Activated CD4-positive, CD25-positive, alpha-beta regulatory T cell (primary cell): ENCODE measurements around the gene PIP5K1B.
"Not testable (repeated sequence)": the region's sequence is repeated elsewhere in the genome, so short reads cannot be mapped to it uniquely, and the experiment has no call there.

Experiments
- DNase-seq, 4 experiments: peaks; one replicate each; lab custom pipeline; 2025; lab: John Stamatoyannopoulos, UW

PIP5K1B gene

DNA sequence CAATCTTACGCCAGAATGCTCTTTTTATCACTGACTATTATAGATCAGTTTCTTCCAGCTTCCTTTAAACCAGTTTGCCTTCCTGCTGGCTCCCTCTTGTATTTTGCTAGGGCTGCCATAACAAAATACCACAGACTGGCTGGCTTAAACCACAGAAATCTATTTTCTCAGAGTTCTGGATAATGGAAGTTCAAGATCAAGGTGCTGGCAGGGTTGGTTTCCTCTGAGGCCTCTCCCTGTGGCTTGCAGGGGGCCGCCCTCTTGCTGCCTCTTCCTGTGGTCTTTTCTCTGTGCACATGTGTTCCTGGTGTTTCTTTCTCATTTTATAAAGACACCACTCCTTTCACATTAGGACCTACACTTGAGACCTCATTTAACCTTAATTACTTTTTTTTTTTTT is 323.7 kb downstream of the PIP5K1B start:
- no peak for DNase-seq

DNA sequence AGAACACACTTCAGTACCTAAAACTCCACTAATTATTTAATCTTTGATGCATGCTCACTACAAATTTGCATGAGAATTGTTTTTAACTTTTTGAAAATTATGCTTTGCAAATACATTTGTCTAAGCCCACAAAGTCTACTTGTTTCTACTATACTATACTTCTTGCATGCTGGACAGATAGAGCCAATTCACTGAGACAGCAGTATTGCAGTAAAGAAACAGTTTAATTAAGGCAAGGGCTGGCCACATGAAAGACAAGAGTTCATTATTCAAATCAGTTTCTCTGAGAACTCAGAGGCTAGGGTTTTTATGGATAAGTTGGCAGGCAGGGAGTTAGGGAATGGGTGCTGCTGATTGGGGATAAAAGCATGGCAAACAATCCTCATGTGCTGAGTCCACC is 324.5 kb downstream of the PIP5K1B start:
- DNase-seq: no peak

DNA sequence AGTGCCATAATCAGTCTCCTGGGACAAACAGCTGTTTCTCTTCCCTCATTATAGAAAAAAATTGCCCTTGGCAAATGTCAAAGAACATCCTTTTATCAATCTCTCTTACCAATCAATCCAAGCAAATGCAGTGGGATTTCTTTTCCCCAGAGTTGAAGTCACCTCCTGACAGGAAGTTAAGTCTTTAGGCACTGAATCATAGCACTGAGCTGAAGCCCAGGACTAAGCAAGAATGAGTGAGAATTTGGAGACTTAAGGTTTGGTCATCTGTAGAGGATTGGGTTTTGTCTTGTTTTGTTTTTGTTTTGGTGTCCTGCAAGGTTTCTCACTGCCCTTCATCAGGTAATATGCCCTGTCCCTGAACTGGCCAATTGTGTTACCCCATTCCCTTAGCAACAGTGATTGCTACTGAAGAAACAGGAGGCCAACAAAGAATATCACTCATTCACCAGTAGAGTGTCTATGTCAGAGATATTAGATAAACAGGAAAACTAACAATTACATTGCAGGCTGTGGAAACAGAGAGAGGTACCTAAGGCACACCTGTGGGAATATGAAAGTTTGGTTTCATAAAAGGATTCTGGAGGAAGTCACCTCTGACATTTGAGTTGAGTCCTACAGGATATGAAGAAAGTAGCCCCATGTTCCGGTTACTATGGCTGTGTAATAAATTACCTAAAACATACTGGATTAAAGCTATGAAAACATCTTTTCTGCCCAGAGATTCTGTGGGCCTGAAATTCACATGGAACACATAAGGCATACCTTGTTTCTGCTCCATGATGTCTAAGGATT is 326.0 kb downstream of the PIP5K1B start:
- no peak for DNase-seq

DNA sequence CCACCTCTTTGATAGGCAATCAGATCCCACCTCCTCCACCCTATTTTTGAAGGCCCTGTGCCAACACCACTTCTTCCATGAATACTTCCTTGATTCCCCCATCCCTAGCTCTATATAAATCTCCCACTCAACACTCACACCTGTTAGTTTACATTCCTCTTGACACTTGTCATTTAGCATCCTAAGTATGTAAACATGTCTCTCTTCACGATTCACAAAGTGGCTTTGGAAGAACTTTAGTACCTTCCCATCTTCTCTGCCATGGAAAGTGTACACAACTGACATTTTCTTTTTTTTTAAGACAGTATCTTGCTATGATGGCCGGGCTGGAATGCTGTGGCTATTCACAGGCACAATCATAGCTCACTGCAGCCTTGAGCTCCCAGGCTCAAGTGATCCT is 329.0 kb downstream of the PIP5K1B start:
- DNase-seq: no peak

DNA sequence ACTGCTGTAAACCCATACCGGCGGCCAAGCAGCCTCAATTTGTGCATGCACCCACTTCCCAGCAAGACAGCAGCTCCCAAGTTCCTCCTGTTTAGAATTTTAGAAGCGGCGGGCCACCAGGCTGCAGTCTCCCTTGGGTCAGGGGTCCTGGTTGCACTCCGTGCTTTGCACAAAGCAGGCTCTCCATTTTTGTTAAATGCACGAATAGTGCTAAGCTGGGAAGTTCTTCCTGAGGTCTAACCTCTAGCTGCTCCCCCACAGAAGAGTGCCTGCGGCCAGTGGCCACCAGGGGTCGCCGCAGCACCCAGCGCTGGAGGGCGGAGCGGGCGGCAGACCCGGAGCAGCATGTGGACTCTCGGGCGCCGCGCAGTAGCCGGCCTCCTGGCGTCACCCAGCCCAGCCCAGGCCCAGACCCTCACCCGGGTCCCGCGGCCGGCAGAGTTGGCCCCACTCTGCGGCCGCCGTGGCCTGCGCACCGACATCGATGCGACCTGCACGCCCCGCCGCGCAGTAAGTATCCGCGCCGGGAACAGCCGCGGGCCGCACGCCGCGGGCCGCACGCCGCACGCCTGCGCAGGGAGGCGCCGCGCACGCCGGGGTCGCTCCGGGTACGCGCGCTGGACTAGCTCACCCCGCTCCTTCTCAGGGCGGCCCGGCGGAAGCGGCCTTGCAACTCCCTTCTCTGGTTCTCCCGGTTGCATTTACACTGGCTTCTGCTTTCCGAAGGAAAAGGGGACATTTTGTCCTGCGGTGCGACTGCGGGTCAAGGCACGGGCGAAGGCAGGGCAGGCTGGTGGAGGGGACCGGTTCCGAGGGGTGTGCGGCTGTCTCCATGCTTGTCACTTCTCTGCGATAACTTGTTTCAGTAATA is 330.6 kb downstream of the PIP5K1B start, which contains the start of gene FXN:
Gene FXN, plus strand, starts transcription at position 315 of the 871 bp plus-strand sequence. Its CDS starts 31 bp downstream, at position 346.
- DNase-seq: peak; percentile 66 to 78 (median 68)

DNA sequence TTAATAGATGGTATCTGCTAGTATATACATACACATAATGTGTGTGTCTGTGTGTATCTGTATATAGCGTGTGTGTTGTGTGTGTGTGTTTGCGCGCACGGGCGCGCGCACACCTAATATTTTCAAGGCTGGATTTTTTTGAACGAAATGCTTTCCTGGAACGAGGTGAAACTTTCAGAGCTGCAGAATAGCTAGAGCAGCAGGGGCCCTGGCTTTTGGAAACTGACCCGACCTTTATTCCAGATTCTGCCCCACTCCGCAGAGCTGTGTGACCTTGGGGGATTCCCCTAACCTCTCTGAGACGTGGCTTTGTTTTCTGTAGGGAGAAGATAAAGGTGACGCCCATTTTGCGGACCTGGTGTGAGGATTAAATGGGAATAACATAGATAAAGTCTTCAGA is 331.3 kb downstream of the PIP5K1B start:
- no peak for DNase-seq

DNA sequence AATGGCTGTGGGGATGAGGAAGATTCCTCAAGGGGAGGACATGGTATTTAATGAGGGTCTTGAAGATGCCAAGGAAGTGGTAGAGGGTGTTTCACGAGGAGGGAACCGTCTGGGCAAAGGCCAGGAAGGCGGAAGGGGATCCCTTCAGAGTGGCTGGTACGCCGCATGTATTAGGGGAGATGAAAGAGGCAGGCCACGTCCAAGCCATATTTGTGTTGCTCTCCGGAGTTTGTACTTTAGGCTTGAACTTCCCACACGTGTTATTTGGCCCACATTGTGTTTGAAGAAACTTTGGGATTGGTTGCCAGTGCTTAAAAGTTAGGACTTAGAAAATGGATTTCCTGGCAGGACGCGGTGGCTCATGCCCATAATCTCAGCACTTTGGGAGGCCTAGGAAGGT is 331.8 kb downstream of the PIP5K1B start:
- DNase-seq: no peak

DNA sequence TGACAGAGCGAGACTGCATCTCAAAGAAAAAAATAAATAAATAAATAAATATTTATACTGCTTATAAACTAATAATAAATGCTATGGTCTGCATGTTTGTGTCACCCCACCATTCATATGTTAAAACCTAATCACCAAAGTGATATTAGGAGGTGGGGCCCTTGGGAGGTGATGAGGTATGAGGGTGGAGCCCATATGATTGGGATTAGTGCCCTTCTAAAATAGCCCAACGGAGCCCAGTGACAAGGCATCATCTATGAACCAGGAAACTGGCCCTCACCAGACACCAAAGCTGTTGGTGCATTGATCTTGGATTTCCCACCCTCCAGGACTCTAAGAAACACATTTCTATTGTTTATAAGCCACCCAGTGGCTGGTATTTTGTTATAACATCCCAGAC is 335.6 kb downstream of the PIP5K1B start:
- no peak for DNase-seq

DNA sequence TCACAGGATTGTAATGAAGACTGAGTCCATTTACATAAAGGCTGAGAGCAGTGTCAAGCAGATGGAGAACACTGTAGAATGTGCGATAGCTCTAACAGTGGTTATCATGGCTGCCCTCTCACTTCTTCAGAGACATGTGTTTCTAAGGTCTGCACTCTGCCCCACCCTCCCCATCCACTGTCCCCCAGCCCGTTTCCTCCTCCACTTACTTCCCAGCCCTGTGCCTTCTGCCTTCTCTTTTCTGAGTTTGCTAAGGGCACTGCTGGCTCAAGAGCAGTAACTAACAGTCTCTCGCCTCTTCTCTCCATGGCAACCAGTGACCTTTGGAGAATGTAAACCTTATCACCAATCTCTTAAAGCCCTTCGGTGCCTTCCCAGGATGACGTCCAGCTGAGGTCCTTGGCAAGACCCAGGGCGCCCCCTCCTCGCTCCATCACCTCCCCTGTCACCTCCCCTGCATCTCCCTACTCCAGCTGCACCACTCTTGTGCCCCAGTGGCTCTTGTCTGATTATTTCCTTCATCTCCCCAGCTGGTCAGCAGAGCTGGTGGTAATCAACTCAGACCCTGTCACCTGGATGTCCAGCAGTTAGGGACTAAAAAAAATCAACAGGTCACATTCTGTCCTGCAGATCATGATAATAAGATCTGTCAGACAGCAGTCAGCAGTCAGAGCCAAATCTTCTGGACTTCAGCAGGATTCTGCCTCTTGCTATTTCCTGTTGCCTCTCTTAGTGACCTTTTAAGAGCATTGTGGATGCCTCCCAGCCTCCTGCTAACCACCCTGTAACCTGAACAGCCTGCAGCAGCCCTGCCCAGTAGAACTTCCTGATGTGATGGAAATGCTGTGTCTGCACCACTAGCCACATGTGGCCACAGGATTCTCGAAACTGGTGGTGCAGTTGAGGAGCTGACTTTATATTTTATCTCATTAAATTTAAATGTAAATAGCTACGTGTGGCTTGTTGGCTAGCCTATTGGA is 339.5 kb downstream of the PIP5K1B start:
- DNase-seq: no peak

DNA sequence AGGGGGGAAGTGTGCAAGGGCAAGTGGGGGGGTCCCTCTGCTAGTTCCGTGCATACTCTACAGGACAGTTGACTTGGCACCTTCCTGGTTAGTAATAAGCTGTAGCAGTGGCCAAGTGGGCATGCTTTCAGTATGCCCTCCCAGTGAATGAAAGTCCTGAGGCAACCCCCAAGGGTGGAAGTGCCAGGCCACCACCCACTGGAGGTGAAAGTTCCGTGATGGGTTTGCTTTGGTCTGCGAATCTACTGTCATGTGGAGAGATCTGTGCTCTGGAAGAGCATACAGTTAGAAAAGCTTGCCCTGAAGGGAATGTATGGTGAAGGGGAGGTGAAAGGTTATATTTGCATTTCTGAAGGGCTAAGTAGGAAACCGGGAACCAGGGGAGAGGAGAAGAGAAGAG is 340.8 kb downstream of the PIP5K1B start:
- DNase-seq: no peak

DNA sequence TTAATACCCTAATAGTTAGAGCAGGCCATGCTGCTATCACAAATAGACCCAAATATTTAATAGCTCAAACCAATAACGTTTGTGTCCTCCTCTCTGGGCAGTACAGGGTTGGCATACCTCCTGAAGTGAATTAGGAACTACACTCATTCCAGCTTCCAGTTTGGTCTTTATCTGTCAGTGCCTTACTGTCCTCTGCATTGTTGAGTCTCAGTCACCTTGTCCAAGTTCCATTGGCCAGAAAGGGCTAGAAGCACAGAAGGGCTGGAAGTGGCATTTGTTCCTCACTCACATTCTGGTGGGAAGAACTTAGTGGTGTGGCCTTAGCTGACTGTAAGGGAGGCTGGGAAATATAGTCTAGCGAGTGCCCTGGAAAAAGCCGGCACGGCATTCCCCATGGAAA is 341.7 kb downstream of the PIP5K1B start:
- DNase-seq: no peak

DNA sequence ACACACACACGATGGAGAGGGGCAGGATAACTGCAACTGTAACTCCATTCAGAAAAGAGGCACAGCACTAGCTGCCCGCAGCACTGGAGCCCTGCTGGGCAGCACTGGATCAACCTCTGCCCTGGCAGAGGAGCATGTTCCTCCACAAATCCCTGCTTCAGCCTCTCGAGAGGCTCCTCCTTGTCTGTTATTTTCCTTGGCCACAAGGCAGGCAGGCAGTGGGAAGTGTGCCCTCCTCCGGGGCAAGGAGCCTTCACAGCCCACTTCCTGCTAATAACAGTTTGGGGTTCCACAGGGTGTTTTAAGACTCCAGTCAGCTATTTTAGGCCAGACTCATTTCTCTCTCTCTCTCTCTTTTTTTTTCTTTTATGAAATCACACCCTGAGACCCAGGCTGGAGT is 342.3 kb downstream of the PIP5K1B start:
- no peak for DNase-seq

DNA sequence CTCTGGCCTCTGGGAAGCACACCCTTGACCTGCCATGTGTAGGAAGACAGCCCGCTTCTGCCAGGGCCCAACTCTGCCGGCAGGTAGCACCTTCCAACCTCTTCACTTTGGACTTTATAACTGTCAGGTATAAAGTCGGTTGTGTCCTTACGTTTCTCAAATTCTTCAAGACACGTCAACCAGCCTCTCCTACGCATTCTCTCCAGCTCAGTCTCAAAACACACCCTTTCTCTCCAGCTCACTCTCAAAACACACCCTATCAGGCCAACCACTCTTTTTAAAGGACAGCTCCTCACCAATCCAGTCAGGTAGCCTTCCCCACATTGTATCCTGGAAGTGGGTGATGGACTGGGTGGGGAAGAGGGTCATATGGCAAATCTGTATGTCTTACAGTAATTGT is 344.1 kb downstream of the PIP5K1B start:
- no peak for DNase-seq

DNA sequence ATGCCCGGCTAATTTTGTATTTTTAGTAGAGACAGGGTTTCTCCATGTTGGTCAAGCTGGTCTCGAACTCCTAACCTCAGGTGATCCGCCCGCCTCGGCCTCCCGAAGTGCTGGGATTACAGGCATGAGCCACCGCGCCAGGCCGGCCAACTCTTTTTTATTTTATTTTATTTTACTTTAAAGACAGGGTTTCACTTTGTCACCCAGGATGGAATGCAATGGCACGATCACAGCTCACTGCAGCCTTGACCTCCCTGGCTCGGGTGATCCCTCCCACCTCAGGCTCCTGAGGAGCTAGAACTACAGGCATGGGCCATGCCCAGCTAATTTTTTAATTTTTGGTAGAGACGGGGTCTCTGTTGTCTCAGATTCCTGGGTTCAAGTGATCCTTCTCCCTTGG is 345.9 kb downstream of the PIP5K1B start:
- not testable (repeated sequence) for DNase-seq

DNA sequence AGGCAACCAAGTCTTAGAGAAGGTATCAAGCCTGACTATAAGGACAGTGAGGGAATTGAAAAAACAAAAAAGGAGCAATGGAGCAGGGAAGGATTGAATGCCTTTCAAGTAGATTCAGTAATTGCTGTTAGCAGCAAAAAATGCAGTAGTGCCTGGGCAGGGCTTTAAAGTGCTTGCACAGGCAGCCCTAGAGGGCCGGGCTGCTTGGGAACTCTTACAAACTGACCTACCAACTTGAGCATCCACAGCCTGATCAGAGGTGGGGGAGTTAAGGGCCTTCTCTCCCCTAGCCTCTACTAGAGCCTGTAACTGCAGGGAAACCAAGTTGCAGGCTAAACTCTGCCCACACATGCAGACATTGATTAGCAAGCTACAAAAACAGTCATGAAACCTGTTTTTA is 349.9 kb downstream of the PIP5K1B start:
- no peak for DNase-seq

DNA sequence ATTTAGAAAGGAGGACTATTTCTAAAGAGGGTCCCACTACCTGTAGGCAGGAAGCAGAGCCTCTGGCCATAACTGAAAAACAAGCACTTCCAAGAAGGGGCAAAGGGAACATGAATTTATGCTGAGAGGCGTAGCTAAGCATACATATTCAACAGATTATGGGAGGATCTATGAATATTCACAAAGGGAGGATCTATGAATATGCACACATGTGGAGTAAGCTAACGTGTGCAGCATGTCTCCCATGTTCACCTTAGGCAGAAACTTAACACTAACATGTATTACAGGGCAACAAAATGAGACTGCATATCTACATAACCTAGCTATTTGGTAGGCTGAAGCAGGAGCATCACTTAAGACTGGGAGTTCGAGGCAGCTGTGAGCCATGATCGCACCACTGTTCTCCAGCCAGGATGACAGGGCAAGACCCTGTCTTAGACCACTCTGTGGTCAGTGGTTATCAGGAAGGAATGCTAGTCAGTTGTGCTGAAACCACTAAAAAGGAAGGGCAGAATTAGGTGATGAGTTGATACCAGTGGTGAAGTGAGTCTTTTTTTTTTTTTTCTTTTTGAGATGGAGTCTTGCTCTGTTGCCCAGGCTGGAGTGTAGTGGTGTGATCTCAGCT is 351.3 kb downstream of the PIP5K1B start:
- no peak for DNase-seq

DNA sequence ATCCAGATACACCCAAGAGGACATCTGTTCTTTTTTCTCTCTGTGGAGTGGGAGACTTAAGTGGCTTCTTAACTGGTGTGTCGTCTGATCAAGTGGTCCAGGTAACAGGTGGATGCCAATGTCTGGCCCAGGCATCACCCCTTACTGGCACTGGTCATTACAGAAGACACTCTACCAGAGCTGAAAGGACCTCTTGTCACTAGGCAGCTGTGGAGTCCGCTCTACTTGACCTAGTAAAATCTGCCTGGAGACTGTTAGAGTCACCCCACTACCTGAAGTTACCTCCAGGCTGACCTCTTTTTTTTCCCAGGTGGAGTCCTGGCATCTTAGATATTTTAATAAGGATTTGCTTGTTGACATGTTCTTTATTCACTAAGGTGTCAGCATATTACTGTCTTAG is 353.1 kb downstream of the PIP5K1B start:
- DNase-seq: no peak
